Epithelial cell of proximal tubule (primary cell): ENCODE measurements around the gene MAGI3. TPM values are rescaled to one million over a fixed set of nuclear protein-coding genes. Genes with fewer than 3 reads are reported as not detected.

Experiments used
- DNase-seq: peaks from one replicate; pipeline ENCODE4 v3.0.0-alpha.2; 2011; ENCODE audit warnings: low read depth
- H3K4me3 ChIP-seq: 2 replicates; pipeline ENCODE4 v1.5.1; 2011; ENCODE audit warnings: low read depth, mild to moderate bottlenecking, low read length
- CTCF ChIP-seq: conservative IDR thresholded peaks from 2 replicates; pipeline ENCODE4 v1.5.1; 2012; ENCODE audit warnings: low read depth, mild to moderate bottlenecking, low read length
- total RNA-seq: library from RNA; depleted of rRNA; stranded (reverse); fragments of >200 nt; gene quantifications from 2 replicates; pipeline ENCODE4 v1.2.3, GENCODE V29; 2015

The MAGI3 gene
- total RNA-seq, 1 donor from 2014 or later, result 7.0 TPM

GRCh38 chr1:113442131-113442530 is 51.8 kb downstream of the MAGI3 start:
- no peak overlapping the region for H3K4me3 ChIP-seq
- no peak for DNase-seq
- no peak for TF ChIP-seq CTCF

- no peak for TF ChIP-seq CTCF
- no peak overlapping the region for H3K4me3 ChIP-seq
- DNase-seq, result no peak
Measured at GRCh38 chr1:113444857-113445256, 54.5 kb downstream of the MAGI3 start.

GRCh38 chr1:113451710-113452109 is 61.4 kb downstream of the MAGI3 start:
- no peak overlapping the region for H3K4me3 ChIP-seq
- TF ChIP-seq CTCF, result no peak
- no peak for DNase-seq

- H3K4me3 ChIP-seq, result no peak overlapping the region
- no peak for DNase-seq
- TF ChIP-seq CTCF, result peak; percentile 72
Measured at GRCh38 chr1:113452921-113453770, 62.8 kb downstream of the MAGI3 start.

- TF ChIP-seq CTCF, result no peak
- no peak overlapping the region for H3K4me3 ChIP-seq
- no peak for DNase-seq
Measured at GRCh38 chr1:113453771-113454083, 63.4 kb downstream of the MAGI3 start.

- no peak for DNase-seq
- TF ChIP-seq CTCF, result no peak
- H3K4me3 ChIP-seq, result no peak overlapping the region
Measured at GRCh38 chr1:113455374-113455773, 65.1 kb downstream of the MAGI3 start.

- TF ChIP-seq CTCF, result no peak
- no peak overlapping the region for H3K4me3 ChIP-seq
- DNase-seq, result peak; percentile 70
Measured at GRCh38 chr1:113456967-113457366, 66.7 kb downstream of the MAGI3 start.
